ENCODE results near the gene C10orf105.

- TF ChIP-seq, protein P1, sequence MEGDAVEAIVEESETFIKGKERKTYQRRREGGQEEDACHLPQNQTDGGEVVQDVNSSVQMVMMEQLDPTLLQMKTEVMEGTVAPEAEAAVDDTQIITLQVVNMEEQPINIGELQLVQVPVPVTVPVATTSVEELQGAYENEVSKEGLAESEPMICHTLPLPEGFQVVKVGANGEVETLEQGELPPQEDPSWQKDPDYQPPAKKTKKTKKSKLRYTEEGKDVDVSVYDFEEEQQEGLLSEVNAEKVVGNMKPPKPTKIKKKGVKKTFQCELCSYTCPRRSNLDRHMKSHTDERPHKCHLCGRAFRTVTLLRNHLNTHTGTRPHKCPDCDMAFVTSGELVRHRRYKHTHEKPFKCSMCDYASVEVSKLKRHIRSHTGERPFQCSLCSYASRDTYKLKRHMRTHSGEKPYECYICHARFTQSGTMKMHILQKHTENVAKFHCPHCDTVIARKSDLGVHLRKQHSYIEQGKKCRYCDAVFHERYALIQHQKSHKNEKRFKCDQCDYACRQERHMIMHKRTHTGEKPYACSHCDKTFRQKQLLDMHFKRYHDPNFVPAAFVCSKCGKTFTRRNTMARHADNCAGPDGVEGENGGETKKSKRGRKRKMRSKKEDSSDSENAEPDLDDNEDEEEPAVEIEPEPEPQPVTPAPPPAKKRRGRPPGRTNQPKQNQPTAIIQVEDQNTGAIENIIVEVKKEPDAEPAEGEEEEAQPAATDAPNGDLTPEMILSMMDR (IDR thresholded peaks at IDR 0.05): no peak
- no peak for TF ChIP-seq POLR2A (IDR thresholded peaks at IDR 0.05; ENCODE audit: low read depth)
- no peak for TF ChIP-seq EP300 (IDR thresholded peaks at IDR 0.05)
These were observed 34.5 kb upstream of the C10orf105 start for GRCh38 chr10:71753960-71754505.

All from esophagus muscularis mucosa (tissue), 4 donors.